ENCODE data around the gene SYNE4. TPM values are rescaled to one million over a fixed set of nuclear protein-coding genes. Genes with fewer than 3 reads are reported as not detected.

Gene SYNE4
- total RNA-seq, 4 donors from 2014 or later = 1.2 to 9.0 (median 2.9) TPM; not detected in 1

- H3K27ac ChIP-seq = no peak overlapping the region
- intact Hi-C loops (cut with DNase I; ENCODE audit: low total_unique reads) = no loop called here
- no peak overlapping the region for H3K4me3 ChIP-seq
- H3K36me3 ChIP-seq = no peaks in the 10 kb centered on the region
- H3K27me3 ChIP-seq = no peaks in the 10 kb centered on the region
- WGBS, 2 donors (ENCODE audit: low coverage in 1 of 2) = 86 to 91% methylated on average over 1 to 8 of the region's 8 CpGs
- no peak for DNase-seq
- no peaks in the 10 kb centered on the region for H3K9me3 ChIP-seq
- H3K4me1 ChIP-seq = peaks cover 0 to 12% (median 3%) of the 10 kb centered on the region in 4 donors
- TF ChIP-seq POLR2AphosphoS5 (IDR thresholded peaks at IDR 0.05) (no peak), CTCF (IDR thresholded peaks at IDR 0.05) (no peak), EP300 (IDR thresholded peaks at IDR 0.05; ENCODE audit: low read depth) (no peak), POLR2A (IDR thresholded peaks at IDR 0.05) (no peak)
- in situ Hi-C loops (cut with MboI; ENCODE audit: low pct_ligation_motif_present in 1 of 4, low pct_unique_long_range_greater_than_20kb in 1 of 4, low sequenced_read_pairs in 3 of 4) = no loop called here
These were observed 21.9 kb upstream of the SYNE4 start for GRCh38 chr19:36030264-36031148.

DNA sequence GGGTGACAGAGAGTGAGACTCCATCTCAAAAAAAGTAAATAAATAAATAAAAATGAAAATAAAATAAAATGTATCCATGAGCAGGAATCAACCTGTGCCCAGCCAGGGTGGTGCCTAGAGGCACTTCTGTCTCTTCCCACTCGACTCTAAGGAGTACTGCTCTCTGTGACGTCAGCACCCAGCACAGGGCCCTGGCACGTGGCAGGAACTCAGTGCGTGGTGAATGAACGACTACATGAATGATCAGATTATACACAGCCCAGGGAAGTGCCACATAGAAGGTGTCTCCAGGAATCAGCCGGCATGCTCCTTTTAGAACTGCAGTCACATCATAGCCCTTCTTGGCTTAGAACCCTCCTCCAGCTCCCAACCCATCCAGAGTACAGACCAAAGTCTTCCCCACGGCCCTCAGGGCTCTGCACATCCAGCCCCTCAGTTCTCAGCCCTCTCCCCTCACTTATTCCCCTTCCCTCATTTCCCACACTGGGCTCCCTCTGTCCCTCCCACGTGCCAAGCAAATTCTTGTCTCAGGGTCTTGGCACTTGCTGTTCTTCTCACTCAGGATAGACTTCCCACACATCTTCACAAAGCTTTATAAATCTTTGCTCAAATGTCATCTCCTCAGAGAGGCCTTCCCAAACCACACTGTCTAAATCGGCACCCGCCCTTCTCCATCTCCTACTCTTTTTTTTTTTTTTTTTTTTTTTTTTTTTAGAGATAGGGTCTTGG lies 19.9 kb upstream of the SYNE4 start:
- DNase-seq = no peak
- H3K9me3 ChIP-seq = no peaks in the 10 kb centered on the region
- 71 to 80% methylated on average over 4 to 10 of the region's 10 CpGs for WGBS, 2 donors (ENCODE audit: low coverage in 1 of 2)
- no peak overlapping the region for H3K27ac ChIP-seq
- in situ Hi-C loops (cut with MboI; ENCODE audit: low pct_ligation_motif_present in 1 of 4, low pct_unique_long_range_greater_than_20kb in 1 of 4, low sequenced_read_pairs in 3 of 4) (no loop called here), intact Hi-C loops (cut with DNase I; ENCODE audit: low total_unique reads) (no loop called here)
- peaks cover 0 to 12% (median 3%) of the 10 kb centered on the region in 4 donors for H3K4me1 ChIP-seq
- no peaks in the 10 kb centered on the region for H3K27me3 ChIP-seq
- TF ChIP-seq POLR2AphosphoS5 (IDR thresholded peaks at IDR 0.05) = no peak
- TF ChIP-seq CTCF (IDR thresholded peaks at IDR 0.05) = no peak
- no peak for TF ChIP-seq POLR2A (IDR thresholded peaks at IDR 0.05)
- no peak for TF ChIP-seq EP300 (IDR thresholded peaks at IDR 0.05; ENCODE audit: low read depth)
- H3K36me3 ChIP-seq = no peaks in the 10 kb centered on the region
- H3K4me3 ChIP-seq = no peak overlapping the region

- WGBS, 2 donors (ENCODE audit: low coverage in 1 of 2) = 87 to 95% methylated on average over 3 to 6 of the region's 6 CpGs
- in situ Hi-C loops (cut with MboI; ENCODE audit: low pct_ligation_motif_present in 1 of 4, low pct_unique_long_range_greater_than_20kb in 1 of 4, low sequenced_read_pairs in 3 of 4) = no loop called here
These were observed 19.1 kb upstream of the SYNE4 start for GRCh38 chr19:36027696-36028095.

More at GRCh38 chr19:36027696-36028095, 19.1 kb upstream of the SYNE4 start:
- Histone ChIP-seq H3K4me1 (peaks cover 0 to 12% (median 0%) of the 10 kb centered on the region in 4 donors), H3K9me3 (no peaks in the 10 kb centered on the region), H3K27ac (no peak overlapping the region), H3K27me3 (no peaks in the 10 kb centered on the region), H3K36me3 (no peaks in the 10 kb centered on the region), H3K4me3 (no peak overlapping the region)
- intact Hi-C loops (cut with DNase I; ENCODE audit: low total_unique reads) = no loop called here
- no peak for DNase-seq
- TF ChIP-seq CTCF (IDR thresholded peaks at IDR 0.05) = no peak
- TF ChIP-seq POLR2AphosphoS5 (IDR thresholded peaks at IDR 0.05) = no peak
- TF ChIP-seq POLR2A (IDR thresholded peaks at IDR 0.05) = no peak
- no peak for TF ChIP-seq EP300 (IDR thresholded peaks at IDR 0.05; ENCODE audit: low read depth)
